SH-SY5Y (cell line): ENCODE measurements around the gene CBS.

ENCODE experiments used
- GATA2 ChIP-seq: IDR thresholded peaks from 2 replicates; pipeline ENCODE4 v1.6.1; 2011; ENCODE audit warnings: mild to moderate bottlenecking, low read depth, low read length
- GATA3 ChIP-seq: IDR thresholded peaks from 2 replicates; pipeline ENCODE4 v1.6.1; 2011; ENCODE audit warnings: low read depth, mild to moderate bottlenecking, low read length, moderate library complexity

The CBS gene

GRCh38 chr21:43020771-43021170 lies 54.9 kb downstream of the CBS start:
- TF ChIP-seq GATA3, result no peak
- TF ChIP-seq GATA2, result no peak

DNA sequence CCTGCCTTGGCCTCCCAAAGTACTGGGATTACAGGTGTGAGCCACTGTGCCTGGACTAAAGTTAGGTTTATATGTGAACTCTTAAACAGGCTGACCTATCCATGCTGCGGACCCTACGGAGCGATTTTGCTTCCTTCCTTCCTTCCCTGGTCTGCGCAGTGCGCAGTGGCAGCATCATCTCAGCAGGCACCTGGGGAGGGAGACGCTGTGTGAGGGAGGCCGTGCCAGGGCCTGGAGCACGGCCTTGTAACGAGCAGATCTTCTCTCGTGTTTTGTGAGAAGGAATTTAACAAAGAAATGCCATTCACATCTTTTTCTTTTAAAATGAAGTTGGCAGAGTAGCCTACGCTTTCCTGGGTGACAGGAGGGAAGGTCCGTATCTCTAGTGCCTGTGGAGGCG lies 55.5 kb downstream of the CBS start:
- TF ChIP-seq GATA3, result no peak
- no peak for TF ChIP-seq GATA2

- TF ChIP-seq GATA3, result no peak
- no peak for TF ChIP-seq GATA2
These were observed 57.1 kb downstream of the CBS start for GRCh38 chr21:43018519-43018918.

DNA sequence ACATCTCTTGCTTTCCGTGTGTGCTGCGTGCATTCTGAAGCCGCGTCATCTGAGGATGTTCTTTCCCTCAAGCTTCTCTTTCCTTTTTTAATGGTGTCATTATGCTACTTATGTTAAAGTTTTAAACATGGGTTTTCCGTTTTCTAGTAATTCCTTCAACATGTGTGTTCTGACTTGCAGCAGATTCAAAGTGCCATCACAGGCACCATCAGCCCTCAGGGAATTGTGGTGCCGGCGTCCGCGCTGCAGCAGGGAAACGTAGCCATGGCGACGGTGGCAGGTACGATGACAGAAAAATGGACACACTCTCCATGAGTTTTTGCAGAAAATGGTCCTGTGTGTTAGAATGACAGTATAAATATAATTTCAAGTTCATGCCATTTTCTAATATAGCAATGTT lies 58.9 kb downstream of the CBS start:
- TF ChIP-seq GATA2, result peak; percentile 95
- TF ChIP-seq GATA3, result peak; percentile 65

DNA sequence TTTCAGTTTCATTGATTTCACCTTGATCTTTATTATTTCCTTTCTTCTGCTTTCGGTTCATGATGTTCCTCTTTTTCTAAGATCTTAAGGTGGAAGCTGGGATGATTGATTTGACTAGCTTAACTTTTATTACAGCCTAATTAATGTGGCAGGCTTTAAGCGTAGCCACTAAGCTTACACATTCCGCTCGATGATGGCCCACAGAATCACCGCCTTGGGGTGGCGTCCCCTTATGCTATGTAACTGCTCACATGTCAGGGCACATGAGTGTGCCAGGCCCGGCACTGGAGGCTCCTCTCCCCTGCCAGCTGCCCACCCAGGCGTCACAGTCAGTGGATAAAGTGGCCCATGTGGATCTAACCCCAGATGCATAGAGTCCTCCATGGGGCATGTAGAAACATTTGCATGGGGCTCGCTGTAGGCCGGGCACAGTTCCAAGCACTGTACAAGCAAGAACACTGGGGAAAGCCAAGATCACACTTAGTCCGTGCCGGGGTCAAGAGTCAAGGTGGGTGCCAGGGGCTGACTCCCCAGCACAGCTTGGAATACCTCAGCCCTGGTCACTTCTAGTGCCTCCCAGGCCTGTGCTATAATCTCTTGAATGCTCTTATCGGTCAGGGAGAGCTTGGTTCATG lies 59.6 kb downstream of the CBS start:
- TF ChIP-seq GATA3, result no peak
- no peak for TF ChIP-seq GATA2

DNA sequence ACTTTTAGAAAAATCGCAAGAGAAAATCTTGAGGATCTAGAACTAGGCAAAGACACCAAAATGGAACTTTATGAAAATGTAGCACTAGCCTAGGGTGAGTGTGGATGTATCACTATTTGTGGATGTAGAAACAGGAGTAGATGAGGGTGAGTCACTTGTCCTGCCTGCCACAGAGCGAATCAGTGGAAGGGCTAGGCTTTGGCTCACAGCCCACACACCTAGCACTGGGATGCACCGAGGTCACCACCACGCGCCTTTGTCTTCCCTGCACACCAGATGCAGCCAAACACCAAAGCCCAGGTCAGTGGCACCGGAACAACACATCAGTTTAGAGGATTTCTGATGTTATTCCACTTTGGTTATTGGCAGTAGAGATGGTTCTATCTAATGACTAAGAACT lies 63.0 kb downstream of the CBS start:
- TF ChIP-seq GATA3 (no peak), GATA2 (no peak)

GRCh38 chr21:43006874-43007208 lies 68.8 kb downstream of the CBS start:
- TF ChIP-seq GATA2 (no peak), GATA3 (no peak)

- TF ChIP-seq GATA3 (no peak), GATA2 (no peak)
These were observed 70.0 kb downstream of the CBS start for GRCh38 chr21:43005635-43006034.

GRCh38 chr21:43004926-43005325 lies 70.7 kb downstream of the CBS start:
- TF ChIP-seq GATA3, result no peak
- TF ChIP-seq GATA2, result no peak
